AG09309 (cell line): ENCODE measurements around the gene MYEOV.

Experiments
- DNase-seq: peaks from one replicate; pipeline ENCODE4 v3.0.0-alpha.2; 2010; ENCODE audit warnings: low read depth
- H3K4me3 ChIP-seq: 2 replicates; pipeline ENCODE4 v1.5.1; 2011; ENCODE audit warnings: mild to moderate bottlenecking, low read depth, low read length, moderate library complexity; ENCODE audit not compliant: control insufficient read depth
- TF ChIP-seq, protein P1 (sequence below): IDR thresholded peaks from 2 replicates; pipeline ENCODE4 v1.5.1; 2011; ENCODE audit warnings: mild to moderate bottlenecking, low read depth, low read length, inconsistent platforms; ENCODE audit not compliant: insufficient read depth, control insufficient read depth; ENCODE audit errors: missing control alignments

MYEOV gene

DNA sequence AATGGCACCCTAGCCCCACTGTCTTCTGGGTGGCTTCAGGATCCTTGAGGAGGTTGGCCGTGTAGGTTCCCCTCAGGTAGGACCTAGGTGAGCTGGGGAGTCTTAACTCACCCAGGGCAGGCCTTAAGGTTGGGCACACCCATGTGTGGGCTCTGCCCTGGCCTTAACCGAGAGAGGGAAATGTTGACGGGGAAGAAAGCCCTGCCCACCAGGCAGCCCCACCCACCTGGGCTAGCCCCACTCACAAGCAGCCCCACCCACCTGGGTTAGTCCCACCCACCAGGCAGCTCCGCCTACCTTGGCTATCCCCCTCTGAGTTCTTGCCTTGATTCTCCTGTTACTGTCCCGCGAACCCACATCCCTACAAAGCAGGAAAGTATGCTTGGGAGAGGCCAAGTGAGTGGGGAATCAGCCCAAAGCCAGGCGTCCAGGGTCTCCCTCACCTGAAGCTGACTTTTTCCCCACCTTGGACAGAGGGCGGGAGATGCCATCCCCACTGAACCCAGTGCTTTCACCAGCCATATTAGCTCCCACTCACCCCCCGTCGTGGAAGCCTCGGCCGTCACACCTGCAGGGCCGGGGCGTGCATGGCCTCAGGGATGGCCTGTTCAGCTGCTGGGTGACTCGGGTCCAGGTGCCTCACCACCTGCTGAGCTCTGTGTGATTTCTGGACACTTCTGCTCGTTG is at the start of gene MYEOV:
Gene MYEOV (plus strand): TSS at position 337 of the 687 bp plus-strand sequence. CDS start 1,200 bp downstream, outside the sequence.
- no peak for DNase-seq
- H3K4me3 ChIP-seq: no peak within 1 kb of the TSS
- TF ChIP-seq, protein P1, sequence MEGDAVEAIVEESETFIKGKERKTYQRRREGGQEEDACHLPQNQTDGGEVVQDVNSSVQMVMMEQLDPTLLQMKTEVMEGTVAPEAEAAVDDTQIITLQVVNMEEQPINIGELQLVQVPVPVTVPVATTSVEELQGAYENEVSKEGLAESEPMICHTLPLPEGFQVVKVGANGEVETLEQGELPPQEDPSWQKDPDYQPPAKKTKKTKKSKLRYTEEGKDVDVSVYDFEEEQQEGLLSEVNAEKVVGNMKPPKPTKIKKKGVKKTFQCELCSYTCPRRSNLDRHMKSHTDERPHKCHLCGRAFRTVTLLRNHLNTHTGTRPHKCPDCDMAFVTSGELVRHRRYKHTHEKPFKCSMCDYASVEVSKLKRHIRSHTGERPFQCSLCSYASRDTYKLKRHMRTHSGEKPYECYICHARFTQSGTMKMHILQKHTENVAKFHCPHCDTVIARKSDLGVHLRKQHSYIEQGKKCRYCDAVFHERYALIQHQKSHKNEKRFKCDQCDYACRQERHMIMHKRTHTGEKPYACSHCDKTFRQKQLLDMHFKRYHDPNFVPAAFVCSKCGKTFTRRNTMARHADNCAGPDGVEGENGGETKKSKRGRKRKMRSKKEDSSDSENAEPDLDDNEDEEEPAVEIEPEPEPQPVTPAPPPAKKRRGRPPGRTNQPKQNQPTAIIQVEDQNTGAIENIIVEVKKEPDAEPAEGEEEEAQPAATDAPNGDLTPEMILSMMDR: no peak

GRCh38 chr11:69244266-69244665 is 49.7 kb upstream of the MYEOV start:
- TF ChIP-seq, protein P1: no peak
- DNase-seq: no peak
- H3K4me3 ChIP-seq: no peak overlapping the region

- TF ChIP-seq, protein P1: no peak
These were observed 48.9 kb upstream of the MYEOV start for GRCh38 chr11:69245041-69245440.

DNA sequence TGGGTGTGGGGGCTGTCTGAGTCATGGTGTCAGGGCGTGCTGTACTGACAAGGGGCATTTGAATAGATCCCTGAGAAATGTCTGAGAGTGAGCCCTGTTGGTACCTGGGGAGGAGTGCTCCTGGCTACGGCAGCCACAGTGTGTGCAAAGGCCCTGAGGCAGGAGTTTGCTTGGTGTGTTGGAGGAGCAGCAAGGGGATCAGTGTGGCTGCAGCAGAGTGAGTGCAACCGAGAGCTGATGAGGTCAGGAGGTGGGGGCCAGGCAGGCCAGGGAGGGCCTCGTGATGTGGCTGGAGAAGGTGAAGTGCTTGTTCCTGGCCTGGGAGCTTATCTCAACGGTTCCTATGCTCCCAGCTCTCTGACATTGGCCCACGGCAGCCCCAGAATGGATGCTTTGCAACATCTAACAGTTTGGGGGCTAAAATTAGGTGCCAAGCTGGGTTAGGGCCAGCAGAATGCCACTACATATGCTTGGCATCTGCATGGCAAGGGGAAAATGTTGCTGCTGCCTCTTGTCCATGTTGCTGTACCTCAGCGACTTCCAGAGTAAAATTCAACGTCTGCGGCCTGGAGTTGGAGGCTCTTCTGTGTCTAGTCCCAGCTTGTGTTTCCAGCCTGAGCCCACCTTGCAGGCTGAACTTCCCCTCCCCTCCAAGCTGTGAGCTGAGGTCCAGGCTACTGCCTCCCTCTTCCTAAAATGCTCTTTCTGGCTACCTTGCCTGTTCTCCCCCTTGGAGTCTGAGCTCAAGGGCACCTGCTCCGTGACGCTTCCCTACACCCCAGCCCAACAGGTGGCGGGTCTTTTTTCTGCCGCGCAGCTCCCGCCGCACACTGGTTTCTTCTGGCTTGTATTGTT is 48.2 kb upstream of the MYEOV start:
- no peak for DNase-seq
- TF ChIP-seq, protein P1: no peak
- no peak overlapping the region for H3K4me3 ChIP-seq

More at GRCh38 chr11:69245041-69245440, 48.9 kb upstream of the MYEOV start:
- no peak for DNase-seq
- H3K4me3 ChIP-seq: no peak overlapping the region

- TF ChIP-seq, protein P1: no peak
- no peak for DNase-seq
These were observed 44.4 kb upstream of the MYEOV start for GRCh38 chr11:69249311-69250185.

More at GRCh38 chr11:69249311-69250185, 44.4 kb upstream of the MYEOV start:
- no peak overlapping the region for H3K4me3 ChIP-seq
